Measurements from ENCODE around the gene MSL1.

The MSL1 gene

GRCh38 chr17:40150276-40150675 is 28.5 kb downstream of the MSL1 start:
- DNase-seq (ENCODE audit: insufficient read length) (no peak), FAIRE-seq (no peak)
- TF ChIP-seq POLR2AphosphoS5 (IDR thresholded peaks at IDR 0.05; ENCODE audit: low read depth, low read length) (no peak), TAF1 (IDR thresholded peaks at IDR 0.05; ENCODE audit: borderline replicate concordance, low read depth, low read length) (no peak), POLR2A (IDR thresholded peaks at IDR 0.05; ENCODE audit: low read depth, low read length) (no peak)

DNA sequence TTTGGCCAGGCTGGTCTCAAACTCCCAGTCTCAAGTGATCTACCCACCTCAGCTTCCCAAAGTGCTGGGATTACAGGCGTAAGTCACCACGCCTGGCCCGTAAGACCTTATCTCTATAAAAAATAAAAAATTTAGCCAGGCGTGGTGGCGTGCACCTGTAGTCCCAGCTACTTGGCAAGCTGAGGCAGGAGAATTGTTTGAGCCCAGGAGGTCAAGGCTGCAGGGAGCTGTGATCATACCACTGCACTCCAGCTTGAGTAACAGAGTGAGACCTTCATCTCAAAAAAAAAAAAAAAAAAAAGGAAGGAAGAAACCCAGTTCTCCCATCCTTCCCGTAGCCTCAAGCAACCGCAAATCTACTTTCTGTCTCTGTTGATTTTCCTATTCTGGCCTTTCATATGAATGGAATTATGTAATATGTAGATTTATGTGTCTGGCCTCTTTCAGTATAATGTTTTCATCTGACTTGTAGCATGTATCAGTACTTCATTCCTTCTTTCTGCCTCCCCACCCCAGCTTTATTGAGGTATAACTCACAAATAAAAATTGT is 29.7 kb downstream of the MSL1 start:
- DNase-seq (ENCODE audit: insufficient read length) (no peak), FAIRE-seq (no peak)
- TF ChIP-seq POLR2A (IDR thresholded peaks at IDR 0.05; ENCODE audit: low read depth, low read length) (no peak), TAF1 (IDR thresholded peaks at IDR 0.05; ENCODE audit: borderline replicate concordance, low read depth, low read length) (no peak), POLR2AphosphoS5 (IDR thresholded peaks at IDR 0.05; ENCODE audit: low read depth, low read length) (no peak)

- TF ChIP-seq POLR2A (IDR thresholded peaks at IDR 0.05; ENCODE audit: low read depth, low read length) (no peak), TAF1 (IDR thresholded peaks at IDR 0.05; ENCODE audit: borderline replicate concordance, low read depth, low read length) (no peak; the same call in 1 of the 2 replicates), POLR2AphosphoS5 (IDR thresholded peaks at IDR 0.05; ENCODE audit: low read depth, low read length) (no peak)
- FAIRE-seq = no peak
- DNase-seq (ENCODE audit: insufficient read length) = no peak
Measured at GRCh38 chr17:40153603-40154236, 31.9 kb downstream of the MSL1 start.

- TF ChIP-seq TAF1 (IDR thresholded peaks at IDR 0.05; ENCODE audit: borderline replicate concordance, low read depth, low read length) (no peak), POLR2A (IDR thresholded peaks at IDR 0.05; ENCODE audit: low read depth, low read length) (no peak), POLR2AphosphoS5 (IDR thresholded peaks at IDR 0.05; ENCODE audit: low read depth, low read length) (no peak)
- DNase-seq (ENCODE audit: insufficient read length) (no peak), FAIRE-seq (no peak)
Measured at GRCh38 chr17:40157973-40158372, 36.2 kb downstream of the MSL1 start.

- no peak for FAIRE-seq
- DNase-seq (ENCODE audit: insufficient read length) = no peak
- TF ChIP-seq POLR2A (IDR thresholded peaks at IDR 0.05; ENCODE audit: low read depth, low read length) = no peak
- no peak for TF ChIP-seq POLR2AphosphoS5 (IDR thresholded peaks at IDR 0.05; ENCODE audit: low read depth, low read length)
- no peak for TF ChIP-seq TAF1 (IDR thresholded peaks at IDR 0.05; ENCODE audit: borderline replicate concordance, low read depth, low read length)
Measured at GRCh38 chr17:40158438-40159013, 36.8 kb downstream of the MSL1 start.

- DNase-seq (ENCODE audit: insufficient read length) = no peak
- no peak for FAIRE-seq
- TF ChIP-seq POLR2A (IDR thresholded peaks at IDR 0.05; ENCODE audit: low read depth, low read length) (no peak), TAF1 (IDR thresholded peaks at IDR 0.05; ENCODE audit: borderline replicate concordance, low read depth, low read length) (no peak), POLR2AphosphoS5 (IDR thresholded peaks at IDR 0.05; ENCODE audit: low read depth, low read length) (no peak)
Measured at GRCh38 chr17:40159456-40159855, 37.7 kb downstream of the MSL1 start.

- TF ChIP-seq TAF1 (IDR thresholded peaks at IDR 0.05; ENCODE audit: borderline replicate concordance, low read depth, low read length) (no peak), POLR2AphosphoS5 (IDR thresholded peaks at IDR 0.05; ENCODE audit: low read depth, low read length) (no peak), POLR2A (IDR thresholded peaks at IDR 0.05; ENCODE audit: low read depth, low read length) (no peak)
- DNase-seq (ENCODE audit: insufficient read length) (no peak), FAIRE-seq (no peak)
Measured at GRCh38 chr17:40167685-40168261, 46.0 kb downstream of the MSL1 start.

DNA sequence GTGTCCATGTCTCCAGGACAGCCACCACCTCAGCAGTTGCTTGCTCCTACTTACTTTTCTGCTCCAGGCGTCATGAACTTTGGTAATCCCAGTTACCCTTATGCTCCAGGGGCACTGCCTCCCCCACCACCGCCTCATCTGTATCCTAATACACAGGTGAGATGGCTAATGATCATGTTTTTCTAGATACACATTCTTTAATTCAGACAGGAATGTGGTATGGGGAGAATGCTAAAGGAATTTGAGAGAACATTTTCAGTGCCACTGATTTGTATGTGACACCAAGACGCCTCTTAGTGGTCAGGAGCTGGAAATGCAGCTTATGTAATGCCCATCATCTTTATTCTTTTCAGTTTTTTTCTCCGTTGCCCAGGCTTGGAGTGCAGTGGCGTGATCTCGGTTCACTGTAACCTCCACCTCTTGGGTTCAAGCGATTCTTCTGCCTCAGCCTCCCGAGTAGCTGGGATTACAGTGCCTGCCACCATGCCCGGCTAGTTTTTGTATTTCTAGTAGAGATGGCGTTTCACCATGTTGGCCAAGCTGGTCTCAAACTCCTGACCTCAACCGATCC is 46.6 kb downstream of the MSL1 start:
- TF ChIP-seq POLR2AphosphoS5 (IDR thresholded peaks at IDR 0.05; ENCODE audit: low read depth, low read length) = no peak
- TF ChIP-seq POLR2A (IDR thresholded peaks at IDR 0.05; ENCODE audit: low read depth, low read length) = no peak
- no peak for TF ChIP-seq TAF1 (IDR thresholded peaks at IDR 0.05; ENCODE audit: borderline replicate concordance, low read depth, low read length)
- peak; percentile 95 for FAIRE-seq

GRCh38 chr17:40170325-40170724 is 48.6 kb downstream of the MSL1 start:
- FAIRE-seq (no peak), DNase-seq (ENCODE audit: insufficient read length) (no peak)
- TF ChIP-seq POLR2AphosphoS5 (IDR thresholded peaks at IDR 0.05; ENCODE audit: low read depth, low read length) (no peak), TAF1 (IDR thresholded peaks at IDR 0.05; ENCODE audit: borderline replicate concordance, low read depth, low read length) (no peak), POLR2A (IDR thresholded peaks at IDR 0.05; ENCODE audit: low read depth, low read length) (no peak)

More for the DNA sequence above, 46.6 kb downstream of the MSL1 start:
- no peak for DNase-seq (ENCODE audit: insufficient read length)

DNA sequence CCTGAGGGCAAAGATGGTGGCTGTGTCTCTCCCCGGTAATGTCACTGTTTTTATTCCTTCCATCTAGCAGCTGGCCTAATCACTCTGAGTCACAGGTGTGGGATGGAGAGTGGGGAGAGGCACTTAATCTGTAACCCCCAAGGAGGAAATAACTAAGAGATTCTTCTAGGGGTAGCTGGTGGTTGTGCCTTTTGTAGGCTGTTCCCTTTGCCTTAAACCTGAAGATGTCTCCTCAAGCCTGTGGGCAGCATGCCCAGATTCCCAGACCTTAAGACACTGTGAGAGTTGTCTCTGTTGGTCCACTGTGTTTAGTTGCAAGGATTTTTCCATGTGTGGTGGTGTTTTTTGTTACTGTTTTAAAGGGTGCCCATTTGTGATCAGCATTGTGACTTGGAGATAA is 50.0 kb downstream of the MSL1 start:
- no peak for TF ChIP-seq POLR2AphosphoS5 (IDR thresholded peaks at IDR 0.05; ENCODE audit: low read depth, low read length)
- no peak for TF ChIP-seq POLR2A (IDR thresholded peaks at IDR 0.05; ENCODE audit: low read depth, low read length)
- no peak for TF ChIP-seq TAF1 (IDR thresholded peaks at IDR 0.05; ENCODE audit: borderline replicate concordance, low read depth, low read length)
- FAIRE-seq (no peak), DNase-seq (ENCODE audit: insufficient read length) (no peak)

GRCh38 chr17:40173091-40173777 is 51.5 kb downstream of the MSL1 start:
- TF ChIP-seq POLR2A (IDR thresholded peaks at IDR 0.05; ENCODE audit: low read depth, low read length) (no peak), TAF1 (IDR thresholded peaks at IDR 0.05; ENCODE audit: borderline replicate concordance, low read depth, low read length) (no peak), POLR2AphosphoS5 (IDR thresholded peaks at IDR 0.05; ENCODE audit: low read depth, low read length) (no peak)
- no peak for DNase-seq (ENCODE audit: insufficient read length)
- FAIRE-seq = no peak
